H1 (cell line): ENCODE measurements around the gene PCBP4. TPM values are rescaled to one million over a fixed set of nuclear protein-coding genes. Genes with fewer than 3 reads are reported as not detected.

Experiments used
- ATF3 ChIP-seq: IDR thresholded peaks from 2 replicates; pipeline ENCODE4 v1.6.1; 2011; ENCODE audit warnings: low read depth, mild to moderate bottlenecking, low read length; ENCODE audit not compliant: insufficient read depth
- FOSL1 ChIP-seq: IDR thresholded peaks from 2 replicates; pipeline ENCODE4 v1.6.1; 2011; ENCODE audit warnings: mild to moderate bottlenecking, low read depth, low read length, moderate library complexity; ENCODE audit not compliant: insufficient read depth
- JUN ChIP-seq: IDR thresholded peaks from 2 replicates; pipeline ENCODE4 v1.6.1; 2011; ENCODE audit warnings: low read depth, mild to moderate bottlenecking, improper control_type of control experiment, low read length
- RNF2 ChIP-seq: fragments of 200-900, 300-1000 bp; sonication (generic); IDR thresholded peaks from 2 replicates; pipeline ENCODE4 v1.7.1; 2016; ENCODE audit warnings: borderline replicate concordance, low read depth, mild to moderate bottlenecking, antibody characterized with exemption, low read length; ENCODE audit not compliant: poor library complexity, severe bottlenecking; ENCODE audit errors: missing control alignments
- SIRT6 ChIP-seq: IDR thresholded peaks from one replicate; pipeline ENCODE4 v1.7.1; 2012; ENCODE audit warnings: low read length, inconsistent platforms
- TAF7 ChIP-seq: optimal IDR thresholded peaks from 2 replicates; pipeline ENCODE3; 2011; ENCODE audit warnings: low read depth, mild to moderate bottlenecking, inconsistent platforms, low read length, moderate library complexity, borderline replicate concordance
- TCF12 ChIP-seq: IDR thresholded peaks from 2 replicates; pipeline ENCODE4 v1.6.1; 2011; ENCODE audit warnings: low read depth, mild to moderate bottlenecking, low read length
- YY1 ChIP-seq: IDR thresholded peaks from 2 replicates; pipeline ENCODE4 v1.6.1; 2011; ENCODE audit warnings: low read depth, mild to moderate bottlenecking, low read length
- polyA plus RNA-seq, 7 experiments: library from polyadenylated mRNA; depleted of rRNA in 3 of 7; stranded (reverse) in 5 of 7; unstranded in 2 of 7; fragments of >200 nt in 5 of 7; fragments of 200-250 nt in 2 of 7; gene quantifications; 1 replicate in 5 of 7; 2 replicates in 1 of 7; 4 replicates in 1 of 7; pipeline versions ENCODE4 v1.2.1 to v1.2.3, GENCODE V29; 2011 to 2013; ENCODE audit warnings: missing spikeins in 2 of 7, mixed read lengths in 2 of 7
- total RNA-seq: library from RNA; stranded (reverse); fragmentation: NEBNext Ultra II Directional; extraction: Animal tissue kit (Norgen Biotek cat#: 25700); gene quantifications from 2 replicates; pipeline ENCODE4 v1.2.1, GENCODE V29; 2021

Gene PCBP4
- total and polyA plus RNA-seq, 2 of the 8 experiments (the other 6 are each of a cell fraction or from before 2014, with no cell fraction given): 16.4 to 34.1 TPM

- no peak for TF ChIP-seq SIRT6
- TF ChIP-seq TAF7: no peak
- no peak for TF ChIP-seq RNF2
- TF ChIP-seq TCF12: no peak
- TF ChIP-seq JUN: no peak
- TF ChIP-seq YY1: no peak
- TF ChIP-seq FOSL1: no peak
- no peak for TF ChIP-seq ATF3
- TF ChIP-seq, all 59 proteins: peak for 0
Measured at GRCh38 chr3:51930439-51930838, 36.8 kb downstream of the PCBP4 start (continued).
